ENCODE data around the gene ZBTB16. TPM values are rescaled to one million over a fixed set of nuclear protein-coding genes. Genes with fewer than 3 reads are reported as not detected.

Gene ZBTB16
- total and polyA plus RNA-seq, 5 donors, result 49.8 to 89.7 (median 75.5) TPM

DNA sequence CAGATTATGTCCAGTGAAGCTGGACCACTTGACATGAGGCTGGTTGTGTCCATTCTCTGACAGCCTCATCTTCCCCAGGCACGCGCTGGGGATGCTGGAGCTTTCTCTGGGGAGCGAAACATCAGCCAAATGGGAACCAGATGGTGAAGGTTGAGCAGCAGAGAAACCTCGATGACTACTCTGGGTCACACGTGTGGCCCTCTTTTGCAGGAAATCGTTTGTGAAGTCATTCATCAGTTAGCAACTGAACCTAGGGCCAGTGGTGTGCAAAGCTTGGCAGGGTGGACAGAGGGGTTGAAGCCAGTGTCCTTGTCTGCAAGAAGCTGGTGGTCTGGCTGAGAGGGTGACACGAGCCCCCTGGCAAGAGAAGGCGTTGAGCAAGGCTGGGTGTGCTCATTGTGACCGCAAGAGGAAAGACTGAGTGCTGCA is 109.8 kb downstream of the ZBTB16 start:
- H3K27me3 ChIP-seq (ENCODE audit: control insufficient read depth, insufficient read depth), result no peaks in the 10 kb centered on the region

DNA sequence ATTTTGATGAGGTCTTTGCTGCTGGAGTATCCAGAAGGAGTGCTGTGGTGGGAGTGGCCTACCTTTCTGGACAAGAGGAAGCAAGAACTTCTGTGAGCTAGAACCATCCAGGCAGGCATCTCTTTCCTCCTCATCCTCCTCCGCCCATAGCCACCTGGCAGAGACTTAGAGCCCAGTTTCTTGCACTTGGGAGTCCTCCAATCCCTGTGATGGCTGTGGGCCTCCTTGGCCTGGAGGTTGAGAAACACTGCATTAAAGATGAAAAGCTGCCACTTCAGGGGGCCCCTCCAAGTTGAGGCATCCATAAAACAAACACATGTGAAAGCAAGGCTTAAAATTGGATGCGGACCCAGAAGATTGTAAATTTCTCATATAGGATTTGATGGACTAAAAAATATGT is 110.3 kb downstream of the ZBTB16 start:
- DNase-seq (no peak), ATAC-seq (no peak)
- Histone ChIP-seq H3K4me3 (ENCODE audit: low read length) (no peak overlapping the region), H3K4me1 (ENCODE audit: control insufficient read depth, insufficient read depth, low read length) (peaks cover 72% of the 10 kb centered on the region), H3K27me3 (ENCODE audit: control insufficient read depth, insufficient read depth) (no peaks in the 10 kb centered on the region), H3K9me3 (ENCODE audit: control insufficient read depth, low read length) (no peaks in the 10 kb centered on the region), H3K27ac (ENCODE audit: low read length) (peak overlapping the region; percentile 100)
- 96% methylated on average over 2 of the region's 2 CpGs for WGBS
- intact Hi-C loops (cut with DNase I), result loop anchor here in 3 of 4 donors (5.0 to 10.0 kb wide), 2 partner anchors 95 to 108 kb away; no protein-coding TSS in a partner anchor

More for the DNA sequence above, 109.8 kb downstream of the ZBTB16 start:
- Histone ChIP-seq H3K4me3 (ENCODE audit: low read length) (no peak overlapping the region), H3K9me3 (ENCODE audit: control insufficient read depth, low read length) (no peaks in the 10 kb centered on the region), H3K27ac (ENCODE audit: low read length) (peak overlapping the region; percentile 100), H3K4me1 (ENCODE audit: control insufficient read depth, insufficient read depth, low read length) (peaks cover 72% of the 10 kb centered on the region)
- 70% methylated on average over 9 of the region's 9 CpGs for WGBS
- ATAC-seq, result no peak
- intact Hi-C loops (cut with DNase I), result loop anchor here in 1 of 4 donors (10.0 kb wide), 1 partner anchor 95 kb away; no protein-coding TSS in a partner anchor
- no peak for DNase-seq

DNA sequence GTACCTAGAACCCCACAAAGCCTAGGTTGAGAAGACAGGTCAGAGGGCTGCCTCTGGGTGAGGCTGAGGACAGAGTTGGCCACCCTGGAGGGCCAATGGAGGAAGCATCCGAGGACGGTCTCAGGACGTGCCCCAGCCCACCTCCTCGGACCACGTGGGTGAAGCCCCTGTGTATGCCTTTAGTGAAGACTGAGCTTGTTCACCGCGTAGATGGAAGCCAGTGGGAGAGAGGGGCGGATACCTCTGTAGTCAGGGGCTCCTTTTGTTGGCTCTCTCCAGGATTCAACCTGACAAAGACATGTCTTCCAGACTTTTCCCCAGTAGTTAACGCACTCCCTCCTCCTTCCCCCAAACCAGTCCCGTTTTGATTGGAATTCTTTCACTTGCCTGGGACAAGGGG is 110.7 kb downstream of the ZBTB16 start:
- ATAC-seq (no peak), DNase-seq (no peak)
- H3K9me3 ChIP-seq (ENCODE audit: control insufficient read depth, low read length), result no peaks in the 10 kb centered on the region
- H3K4me3 ChIP-seq (ENCODE audit: low read length), result no peak overlapping the region
- H3K4me1 ChIP-seq (ENCODE audit: control insufficient read depth, insufficient read depth, low read length), result peaks cover 71% of the 10 kb centered on the region
- intact Hi-C loops (cut with DNase I), result loop anchor here in 2 of 4 donors (5.0 kb wide), 1 partner anchor 108 kb away; no protein-coding TSS in a partner anchor
- 90% methylated on average over 10 of the region's 10 CpGs for WGBS
- peak overlapping the region; percentile 100 for H3K27ac ChIP-seq (ENCODE audit: low read length)
- H3K27me3 ChIP-seq (ENCODE audit: control insufficient read depth, insufficient read depth), result no peaks in the 10 kb centered on the region

DNA sequence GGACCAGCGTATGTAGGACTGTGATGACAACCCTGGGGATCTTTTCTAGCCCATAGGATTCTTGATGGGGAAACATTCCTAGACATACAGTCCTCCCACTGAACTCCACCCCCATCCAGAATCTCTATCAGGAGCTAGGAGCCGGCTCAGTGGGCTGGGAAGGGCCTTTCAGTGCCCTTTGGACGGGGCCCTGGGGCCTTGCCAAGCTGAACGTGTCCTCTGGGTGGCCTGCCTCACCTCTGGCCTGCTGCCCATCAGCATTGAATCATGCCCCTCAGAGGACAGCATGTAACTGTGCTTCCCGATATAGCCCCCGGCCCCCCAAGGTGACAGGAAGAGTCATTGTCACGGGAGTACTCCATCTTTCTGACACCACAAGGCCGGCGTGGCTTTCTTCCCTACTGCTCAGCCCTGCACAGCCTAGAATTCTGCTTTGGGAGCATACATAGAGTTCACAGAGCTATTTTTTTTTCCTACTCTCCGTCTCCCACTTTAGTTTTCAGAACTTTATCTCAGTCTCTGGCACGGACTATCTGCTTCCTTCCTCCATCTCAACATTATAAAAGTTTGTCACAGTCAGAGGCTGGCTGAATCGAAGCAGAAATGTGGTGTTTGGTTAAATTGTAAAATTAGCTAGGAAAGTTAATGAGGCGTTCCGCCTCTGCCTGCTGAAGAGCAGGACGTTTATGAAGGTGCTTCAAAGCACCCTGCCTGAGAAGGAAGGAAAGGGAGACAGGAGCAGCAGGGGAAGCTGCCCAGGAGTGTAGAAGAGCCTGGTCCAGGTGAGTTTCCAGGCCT is 111.9 kb downstream of the ZBTB16 start:
- peak; percentile 84 to 90 for ATAC-seq
- intact Hi-C loops (cut with DNase I), result loop anchor here in 2 of 4 donors (5.0 kb wide), 1 partner anchor 109 kb away; no protein-coding TSS in a partner anchor
- 18% methylated on average over 15 of the region's 15 CpGs for WGBS

DNA sequence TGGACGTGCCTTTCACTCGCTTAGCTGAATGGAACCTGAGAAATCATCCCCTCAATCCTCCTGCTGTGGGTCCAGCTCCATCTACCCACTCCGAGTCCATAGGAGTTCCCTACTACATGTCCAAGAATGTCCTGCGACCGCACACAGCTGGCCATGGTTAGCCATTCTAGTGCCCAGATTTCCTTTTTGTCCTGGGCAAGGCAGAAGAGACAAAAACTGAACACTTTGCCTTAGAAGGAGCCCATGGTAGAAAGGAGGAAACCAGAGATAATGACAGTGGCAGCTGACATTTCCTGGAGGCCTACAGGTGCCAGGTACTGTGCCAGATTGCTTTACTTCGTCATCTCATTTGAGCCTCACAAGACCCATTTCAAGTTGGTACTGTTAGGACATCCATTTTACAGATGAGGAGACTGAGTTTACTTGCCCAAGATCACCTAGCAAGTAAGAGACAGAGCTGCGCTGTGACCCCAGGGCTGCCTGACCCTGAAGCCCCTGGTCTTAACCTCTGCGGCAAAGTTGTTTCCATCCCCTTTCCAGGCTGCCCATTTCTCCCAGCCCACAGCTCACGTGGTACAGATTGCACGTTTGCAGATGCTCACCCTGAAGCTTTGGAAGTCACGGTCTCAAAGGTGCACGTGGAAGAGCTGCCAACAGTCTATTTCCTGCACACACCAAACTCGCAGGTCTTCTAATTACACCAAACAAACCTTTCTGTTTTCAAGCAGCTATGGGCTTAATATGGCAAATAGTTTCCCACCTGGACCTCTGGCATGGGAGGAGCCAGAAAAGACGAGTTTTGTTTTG is 112.7 kb downstream of the ZBTB16 start:
- Histone ChIP-seq H3K27ac (ENCODE audit: low read length) (peak overlapping the region; percentile 100), H3K4me3 (ENCODE audit: low read length) (no peak overlapping the region), H3K4me1 (ENCODE audit: control insufficient read depth, insufficient read depth, low read length) (peaks cover 76% of the 10 kb centered on the region), H3K27me3 (ENCODE audit: control insufficient read depth, insufficient read depth) (no peaks in the 10 kb centered on the region), H3K9me3 (ENCODE audit: control insufficient read depth, low read length) (no peaks in the 10 kb centered on the region)
- intact Hi-C loops (cut with DNase I), result loop anchor here in 2 of 4 donors (5.0 kb wide), 1 partner anchor 110 kb away; no protein-coding TSS in a partner anchor
- 55% methylated on average over 14 of the region's 14 CpGs for WGBS
- DNase-seq, result no peak
- ATAC-seq, result no peak

More for the DNA sequence above, 111.9 kb downstream of the ZBTB16 start:
- no peak overlapping the region for H3K4me3 ChIP-seq (ENCODE audit: low read length)
- H3K27me3 ChIP-seq (ENCODE audit: control insufficient read depth, insufficient read depth), result no peaks in the 10 kb centered on the region
- peaks cover 71% of the 10 kb centered on the region for H3K4me1 ChIP-seq (ENCODE audit: control insufficient read depth, insufficient read depth, low read length)
- H3K27ac ChIP-seq (ENCODE audit: low read length), result peak overlapping the region; percentile 100
- peak; percentile 95 to 98 (median 97) for DNase-seq
- H3K9me3 ChIP-seq (ENCODE audit: control insufficient read depth, low read length), result no peaks in the 10 kb centered on the region

DNA sequence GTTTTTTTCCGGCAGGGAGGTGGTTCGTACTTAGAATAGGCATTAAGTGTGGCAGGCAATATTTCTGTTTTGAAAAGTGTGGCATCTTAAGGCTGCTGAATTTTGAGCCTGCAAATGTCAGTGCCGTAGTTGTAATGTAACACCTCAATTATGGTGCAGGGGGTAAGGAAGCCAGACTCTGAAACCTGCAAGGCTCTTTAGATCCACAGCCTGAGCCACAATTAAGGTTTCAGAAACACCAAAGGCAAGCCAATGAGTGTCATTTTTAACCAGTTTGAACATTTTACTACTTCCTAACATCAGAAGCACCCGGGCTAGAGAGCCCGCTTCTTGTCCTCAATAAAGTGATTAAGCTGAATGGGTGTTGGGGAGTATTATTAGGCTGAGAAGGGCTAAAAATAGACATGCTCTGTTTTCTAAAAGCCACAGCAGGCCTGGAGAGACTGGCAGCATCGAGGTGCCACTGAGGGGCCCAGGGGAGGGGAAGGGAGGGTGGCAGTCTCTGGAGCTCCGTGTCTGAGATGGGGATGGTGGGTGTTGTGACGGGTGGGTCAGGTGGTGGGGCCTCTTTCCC is 113.4 kb downstream of the ZBTB16 start:
- WGBS, result 50% methylated on average over 8 of the region's 8 CpGs
- peak; percentile 65 to 89 (median 81) for DNase-seq

DNA sequence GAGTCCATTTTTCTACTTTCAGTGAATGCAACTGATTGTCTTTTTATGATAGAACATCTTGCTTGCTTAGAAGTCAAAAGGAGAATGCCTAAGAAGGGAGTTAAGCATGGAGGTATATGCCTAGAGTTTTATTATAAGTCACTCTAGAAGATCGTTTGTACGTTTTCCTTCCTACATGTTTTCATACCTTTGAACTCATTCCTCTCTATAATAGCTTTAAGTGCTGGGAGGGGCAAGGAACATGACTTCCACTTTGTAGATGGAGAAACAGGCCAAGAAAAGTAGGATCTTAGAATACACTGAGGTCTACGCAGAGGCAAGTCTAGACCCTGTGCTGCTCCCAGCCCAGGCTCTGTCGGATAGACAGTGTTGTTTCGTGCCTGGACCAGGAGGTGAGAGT is 114.3 kb downstream of the ZBTB16 start:
- H3K27ac ChIP-seq (ENCODE audit: low read length), result peak overlapping the region; percentile 95
- no peak for ATAC-seq

More for the DNA sequence above, 113.4 kb downstream of the ZBTB16 start:
- Histone ChIP-seq H3K4me1 (ENCODE audit: control insufficient read depth, insufficient read depth, low read length) (peaks cover 76% of the 10 kb centered on the region), H3K27ac (ENCODE audit: low read length) (peak overlapping the region; percentile 100), H3K9me3 (ENCODE audit: control insufficient read depth, low read length) (no peaks in the 10 kb centered on the region), H3K4me3 (ENCODE audit: low read length) (no peak overlapping the region), H3K27me3 (ENCODE audit: control insufficient read depth, insufficient read depth) (no peaks in the 10 kb centered on the region)
- ATAC-seq, result peak; percentile 57 to 66
- intact Hi-C loops (cut with DNase I), result loop anchor here in 2 of 4 donors (5.0 kb wide), 1 partner anchor 111 kb away; no protein-coding TSS in a partner anchor

DNA sequence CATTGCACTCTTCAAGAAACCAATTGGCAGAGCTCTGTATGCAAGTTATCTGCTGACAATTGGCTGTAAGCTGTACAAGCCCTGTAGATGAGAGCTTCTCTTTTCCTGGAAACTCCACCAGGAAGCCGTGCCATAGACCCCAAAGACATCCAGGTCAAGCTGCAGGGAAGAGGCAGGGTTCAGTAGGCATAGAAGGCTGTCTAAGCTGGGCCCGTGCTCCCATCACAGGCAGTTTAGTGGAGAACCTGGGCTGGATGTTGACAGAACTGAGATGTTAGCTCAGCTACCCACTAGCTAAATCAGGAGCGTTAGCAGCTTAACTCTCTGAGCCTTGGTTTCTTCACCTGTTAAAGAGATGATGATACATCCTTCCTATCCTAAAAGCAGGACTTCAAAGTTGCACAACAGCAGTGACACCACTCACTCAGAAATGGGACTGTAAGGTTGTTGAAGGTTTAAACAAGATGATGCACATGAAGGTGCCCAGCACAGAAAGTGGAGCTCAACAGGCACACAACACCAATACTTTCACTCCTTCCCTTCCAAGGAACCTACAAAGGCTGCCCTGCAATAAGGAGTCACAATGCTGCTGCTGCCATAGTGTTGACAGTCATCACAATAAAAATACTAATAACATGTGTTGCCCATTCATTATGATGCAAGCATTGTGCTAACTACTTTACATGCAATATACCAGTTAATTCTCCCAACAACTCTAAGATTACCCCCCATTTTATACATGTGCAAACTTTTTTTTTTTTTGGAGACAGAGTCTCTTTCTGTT is 115.4 kb downstream of the ZBTB16 start:
- H3K27me3 ChIP-seq (ENCODE audit: control insufficient read depth, insufficient read depth), result no peaks in the 10 kb centered on the region
- intact Hi-C loops (cut with DNase I), result loop anchor here in 3 of 4 donors (5.0 kb wide), 1 partner anchor 113 kb away; no protein-coding TSS in a partner anchor
- DNase-seq (no peak), ATAC-seq (no peak)
- WGBS, result 70% methylated on average over 3 of the region's 3 CpGs
- peaks cover 68% of the 10 kb centered on the region for H3K4me1 ChIP-seq (ENCODE audit: control insufficient read depth, insufficient read depth, low read length)
- H3K4me3 ChIP-seq (ENCODE audit: low read length), result no peak overlapping the region
- peak overlapping the region; percentile 95 for H3K27ac ChIP-seq (ENCODE audit: low read length)
- H3K9me3 ChIP-seq (ENCODE audit: control insufficient read depth, low read length), result no peaks in the 10 kb centered on the region

More for the DNA sequence above, 114.3 kb downstream of the ZBTB16 start:
- WGBS, result 81% methylated on average over 5 of the region's 5 CpGs
- Histone ChIP-seq H3K9me3 (ENCODE audit: control insufficient read depth, low read length) (no peaks in the 10 kb centered on the region), H3K4me1 (ENCODE audit: control insufficient read depth, insufficient read depth, low read length) (peaks cover 74% of the 10 kb centered on the region), H3K27me3 (ENCODE audit: control insufficient read depth, insufficient read depth) (no peaks in the 10 kb centered on the region), H3K4me3 (ENCODE audit: low read length) (peak overlapping the region; percentile 18)
- intact Hi-C loops (cut with DNase I), result loop anchor here in 2 of 4 donors (5.0 kb wide), 1 partner anchor 112 kb away; no protein-coding TSS in a partner anchor
- DNase-seq, result no peak

DNA sequence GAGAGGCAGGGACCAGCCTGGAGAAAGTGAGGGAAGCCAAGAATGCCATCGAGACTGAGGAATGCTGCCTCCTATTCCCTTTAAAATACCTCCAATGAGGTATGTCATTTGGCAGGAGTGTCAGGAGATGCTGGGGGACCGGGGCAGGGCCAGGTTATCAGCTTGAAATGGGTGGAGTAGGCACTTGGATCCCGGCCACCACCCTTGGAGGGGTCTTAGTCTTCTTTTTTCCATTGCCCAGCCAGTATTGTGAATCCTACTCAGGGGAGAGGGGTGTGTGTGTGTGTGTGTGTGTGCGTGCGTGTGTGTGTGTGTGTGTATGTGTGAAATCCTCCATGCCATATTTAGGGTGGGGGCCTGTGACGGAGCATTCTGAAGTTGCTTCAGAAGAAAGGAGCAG is 116.2 kb downstream of the ZBTB16 start:
- no peaks in the 10 kb centered on the region for H3K27me3 ChIP-seq (ENCODE audit: control insufficient read depth, insufficient read depth)
- intact Hi-C loops (cut with DNase I), result loop anchor here in 1 of 4 donors (5.0 kb wide), 1 partner anchor 113 kb away; no protein-coding TSS in a partner anchor
- H3K9me3 ChIP-seq (ENCODE audit: control insufficient read depth, low read length), result no peaks in the 10 kb centered on the region
- H3K4me3 ChIP-seq (ENCODE audit: low read length), result no peak overlapping the region
- H3K4me1 ChIP-seq (ENCODE audit: control insufficient read depth, insufficient read depth, low read length), result peaks cover 69% of the 10 kb centered on the region
- no peak for ATAC-seq
- DNase-seq, result peak in 1 of 3 donors; percentile 58
- H3K27ac ChIP-seq (ENCODE audit: low read length), result peak overlapping the region; percentile 95
- WGBS, result 64% methylated on average over 6 of the region's 6 CpGs
